Renal pelvis (tissue), 4 donors: Measurements from ENCODE around the gene CRYBB2. TPM values are rescaled to one million over a fixed set of nuclear protein-coding genes. Genes with fewer than 3 reads are reported as not detected.
"Not testable (repeated sequence)": the region's sequence is repeated elsewhere in the genome, so short reads cannot be mapped to it uniquely, and the experiment has no call there.

Experiments
- DNase-seq: peaks from one replicate; pipeline ENCODE4 v3.0.0-alpha.2; 2013
- polyA plus RNA-seq, 3 donors: library from polyadenylated mRNA; unstranded; fragments of 120-200 nt; gene quantifications; one replicate each; pipeline ENCODE4 v1.2.1, GENCODE V29; 2013; ENCODE audit not compliant: insufficient read length in 3 of 3

Gene CRYBB2
- polyA plus RNA-seq, 3 donors: 0.36 to 0.52 TPM; not detected in 1

GRCh38 chr22:25199731-25200520 lies 19.5 kb upstream of the CRYBB2 start, which contains the start of gene CRYBB3:
Gene CRYBB3 (plus strand): TSS chr22:25199858. CDS start chr22:25201397, 1,539 bp downstream.
- peak; percentile 59 for DNase-seq

- DNase-seq: no peak
Observed at GRCh38 chr22:25200967-25201366, 18.5 kb upstream of the CRYBB2 start.

DNA sequence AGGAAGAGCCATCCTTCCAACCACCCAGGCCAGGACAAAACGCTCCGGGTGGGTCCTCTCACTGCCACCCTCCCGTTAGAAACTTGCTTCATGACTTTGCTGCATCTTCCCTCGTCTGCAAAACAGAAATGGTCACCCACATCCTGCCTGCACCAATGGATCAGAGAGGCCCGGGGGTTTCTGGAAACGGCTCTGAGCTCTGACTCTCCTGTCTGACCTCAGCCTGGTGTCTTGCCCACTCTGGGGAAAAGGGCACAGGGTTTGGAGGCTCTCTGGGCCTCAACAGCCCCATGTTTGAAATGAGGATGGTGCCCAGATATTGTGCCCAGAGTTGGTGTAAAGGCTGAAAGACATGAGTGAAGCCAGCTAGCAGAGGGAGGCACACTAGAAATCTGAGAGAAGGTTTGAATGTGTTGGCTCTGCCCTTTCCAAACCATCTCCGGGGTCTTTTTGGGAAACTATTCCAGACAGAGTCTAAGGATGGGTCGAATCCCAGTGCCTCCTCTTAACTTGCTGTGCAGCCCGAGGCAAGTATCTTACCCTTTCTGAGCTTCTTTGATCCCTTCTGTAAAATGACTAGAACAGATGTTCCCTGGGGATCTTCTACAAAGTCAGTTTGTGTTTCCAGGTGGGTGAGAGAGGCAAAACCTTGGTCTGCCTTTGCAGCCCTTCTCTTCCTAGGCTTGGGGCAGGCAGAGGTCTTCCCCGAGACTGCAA lies 17.7 kb upstream of the CRYBB2 start:
- no peak for DNase-seq

DNA sequence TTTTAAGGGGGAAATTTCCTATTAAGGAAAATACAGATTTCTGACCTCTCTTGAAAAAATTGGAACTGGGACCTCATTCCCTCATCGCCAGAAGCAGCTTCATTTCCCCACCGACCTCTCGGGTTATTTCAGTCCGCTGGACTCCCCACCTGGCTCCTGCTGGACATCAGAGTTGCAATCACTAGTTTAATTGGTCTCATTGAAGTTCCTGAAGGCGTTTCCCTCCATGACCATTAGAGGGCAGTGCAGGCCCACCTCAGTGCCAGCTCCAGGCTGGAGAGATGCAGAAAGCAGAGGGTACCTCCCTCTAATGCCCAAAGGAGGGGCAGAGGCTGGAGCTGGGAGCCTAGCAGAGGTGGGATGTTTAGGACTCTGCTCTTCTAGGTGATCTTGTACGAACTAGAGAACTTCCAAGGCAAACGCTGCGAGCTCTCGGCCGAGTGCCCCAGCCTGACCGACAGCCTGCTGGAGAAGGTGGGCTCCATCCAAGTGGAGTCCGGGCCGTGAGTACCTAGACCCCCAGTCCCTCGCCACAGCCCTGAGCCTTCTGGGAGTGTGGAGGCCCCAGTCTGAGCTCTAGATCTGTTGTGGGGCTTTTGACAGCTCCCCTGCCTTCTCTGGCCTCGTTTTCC lies 17.0 kb upstream of the CRYBB2 start:
- DNase-seq: peak; percentile 52

- no peak for DNase-seq
Observed at GRCh38 chr22:25203082-25203481, 16.4 kb upstream of the CRYBB2 start.

- not testable (repeated sequence) for DNase-seq
Observed at GRCh38 chr22:25204547-25204946, 14.9 kb upstream of the CRYBB2 start.

DNA sequence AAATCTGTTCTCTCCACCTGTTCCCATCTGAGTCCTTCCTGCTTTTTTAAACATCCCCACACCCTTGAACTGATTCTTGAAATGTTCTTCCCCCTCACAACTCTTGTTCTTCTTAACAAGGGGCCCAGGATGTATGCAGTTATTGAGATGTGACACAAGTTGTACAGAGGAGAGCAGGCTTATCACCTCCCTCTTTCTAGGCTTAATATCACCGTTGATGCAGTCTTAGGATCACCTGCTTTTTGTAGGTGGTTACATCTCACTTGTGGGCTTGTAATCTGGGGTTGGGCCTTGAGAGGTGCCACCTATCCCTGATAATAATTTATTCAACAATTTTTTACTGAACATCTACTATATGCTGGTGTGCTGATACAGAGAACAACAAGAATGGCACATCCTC lies 13.6 kb upstream of the CRYBB2 start:
- no peak for DNase-seq

DNA sequence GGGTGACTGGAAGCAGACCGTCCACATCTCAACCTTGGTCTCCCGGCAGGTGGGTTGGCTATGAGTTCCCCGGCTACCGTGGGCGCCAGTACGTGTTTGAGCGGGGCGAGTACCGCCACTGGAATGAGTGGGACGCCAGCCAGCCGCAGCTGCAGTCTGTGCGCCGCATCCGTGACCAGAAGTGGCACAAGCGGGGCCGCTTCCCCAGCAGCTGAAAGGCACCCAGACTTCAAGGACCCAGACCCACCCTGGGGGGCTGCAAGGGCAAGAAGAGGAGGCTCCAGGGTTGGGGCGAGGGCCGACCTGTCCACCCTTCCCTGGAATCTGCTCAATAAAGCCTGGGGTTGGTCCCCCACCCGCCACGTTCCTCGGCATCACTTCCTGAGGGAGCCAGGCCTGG lies 12.4 kb upstream of the CRYBB2 start:
- no peak for DNase-seq

DNA sequence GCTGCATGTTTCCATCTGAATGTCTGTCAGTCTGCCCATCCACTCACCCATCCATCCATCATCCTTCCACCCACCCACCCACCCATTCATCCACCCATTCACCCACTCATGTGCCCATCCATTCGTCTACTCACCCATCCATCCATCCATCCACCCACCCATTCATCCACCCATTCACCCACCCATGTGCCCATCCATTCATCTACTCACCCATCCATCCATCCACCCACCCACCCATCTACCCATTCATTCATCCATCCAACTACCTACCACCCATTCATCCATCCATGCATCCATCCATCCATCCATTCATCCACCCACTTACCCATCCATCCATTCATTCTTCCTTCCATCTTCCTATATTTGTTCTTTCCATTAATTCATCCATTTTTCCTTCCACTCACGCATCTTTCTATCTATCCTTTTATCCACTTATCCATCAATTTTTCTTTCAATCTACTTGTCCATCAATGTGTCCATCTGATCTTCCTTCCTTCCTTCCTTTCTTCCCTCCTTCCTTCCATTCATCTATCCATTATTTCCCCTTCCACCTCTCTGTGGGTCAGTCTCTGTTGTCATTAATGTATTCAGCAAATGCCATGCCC lies 11.8 kb upstream of the CRYBB2 start:
- no peak for DNase-seq

- no peak for DNase-seq
Observed at GRCh38 chr22:25208328-25208727, 11.1 kb upstream of the CRYBB2 start.

DNA sequence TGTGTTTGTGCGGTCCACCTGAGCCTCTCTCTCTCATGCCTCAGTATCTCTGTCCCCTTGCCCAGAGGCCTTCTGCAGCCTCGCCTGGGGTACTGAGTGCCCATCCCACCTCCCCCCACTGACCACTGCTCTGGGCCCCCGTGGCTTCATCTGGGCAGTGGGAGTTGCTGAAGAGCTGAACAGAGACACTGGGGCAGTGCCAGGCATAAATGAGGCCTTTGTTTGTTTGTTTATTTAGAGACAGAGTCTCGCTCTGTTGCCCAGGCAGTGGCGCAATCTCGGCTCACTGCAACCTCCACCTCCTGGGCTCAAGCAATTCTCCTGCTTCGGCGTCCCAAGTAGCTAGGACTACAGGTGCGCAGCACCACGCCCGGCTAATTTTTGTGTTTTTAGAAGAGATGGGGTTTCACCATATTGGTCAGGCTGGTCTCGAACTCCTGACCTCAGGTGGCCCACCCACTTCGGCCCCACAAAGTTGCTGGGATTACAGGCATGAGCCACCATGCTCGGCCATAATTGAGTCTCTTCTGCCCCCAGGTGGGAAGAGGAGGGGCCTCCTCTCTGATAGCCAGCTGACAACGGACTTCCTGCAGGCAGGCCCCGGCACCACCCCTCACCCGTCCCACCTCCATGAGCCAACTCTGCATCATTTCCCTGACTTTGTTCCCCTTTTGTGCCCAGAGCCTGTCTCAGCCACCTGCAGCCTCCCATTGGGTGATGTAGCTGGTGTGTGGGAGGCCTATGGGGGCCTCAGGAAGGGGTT lies 10.5 kb upstream of the CRYBB2 start:
- DNase-seq: no peak

DNA sequence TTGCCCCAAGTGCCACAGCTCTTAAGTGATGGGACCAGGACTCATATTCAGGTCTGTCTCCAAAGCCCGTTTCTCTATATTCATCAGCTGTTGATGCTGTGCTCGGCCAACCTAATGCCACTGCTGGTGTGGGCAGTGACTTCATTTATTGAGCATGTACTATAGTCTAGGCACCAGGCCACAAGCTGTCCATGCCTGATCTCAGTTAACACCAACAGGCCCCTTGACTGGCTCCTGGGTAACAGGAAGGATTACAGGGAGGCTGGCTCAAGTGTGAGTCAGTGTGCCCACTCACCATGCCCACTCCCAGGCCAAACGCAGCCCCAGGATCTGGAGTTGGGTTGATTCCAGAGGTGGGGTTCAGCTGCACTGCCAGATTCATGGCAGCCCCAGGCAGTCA lies 8.6 kb upstream of the CRYBB2 start:
- no peak for DNase-seq

- DNase-seq: no peak
Observed at GRCh38 chr22:25212337-25212736, 7.1 kb upstream of the CRYBB2 start.

DNA sequence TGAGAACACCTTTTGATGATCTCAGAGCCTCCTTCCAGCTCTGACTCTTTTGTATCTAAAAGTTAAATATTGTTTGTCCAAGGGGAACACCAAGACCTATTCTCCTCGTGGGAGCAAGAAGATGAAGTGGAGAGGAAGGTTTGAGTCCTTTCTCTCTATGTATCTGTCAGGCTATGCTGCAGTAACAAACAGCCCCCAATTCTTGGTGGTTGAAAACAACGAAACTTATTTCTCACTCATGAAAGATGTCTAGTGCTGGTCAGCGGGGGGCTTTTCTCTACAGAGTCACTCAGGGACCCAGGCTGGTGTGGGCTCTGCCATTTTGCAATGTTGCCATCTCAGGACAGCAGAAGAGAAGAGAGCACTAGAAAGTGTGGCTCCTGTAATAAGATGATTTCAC lies 6.2 kb upstream of the CRYBB2 start:
- DNase-seq: no peak

DNA sequence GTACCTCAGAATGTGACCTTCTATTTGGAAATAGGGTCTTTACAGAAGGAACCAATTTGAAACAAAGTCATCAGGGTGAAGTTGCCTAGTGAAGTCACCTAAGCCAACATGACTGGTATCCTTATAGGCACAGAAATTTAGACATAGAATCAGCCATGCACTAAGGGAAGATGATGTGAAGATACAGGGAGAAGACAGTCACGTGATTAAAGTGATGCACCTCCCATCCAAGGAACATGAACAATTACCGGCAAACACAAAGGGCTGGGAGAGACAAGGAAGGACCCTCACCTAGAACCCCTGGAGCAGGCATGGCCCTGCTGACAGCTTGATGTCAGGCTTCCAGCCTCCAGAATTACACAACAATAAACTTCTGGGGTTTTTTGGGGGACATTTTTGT lies 3.2 kb upstream of the CRYBB2 start:
- no peak for DNase-seq

- no peak for DNase-seq
Observed at GRCh38 chr22:25219948-25220442, 556 bp downstream of the CRYBB2 start.

- no peak for DNase-seq
Observed at GRCh38 chr22:25221790-25222189, 2.4 kb downstream of the CRYBB2 start.

- no peak for DNase-seq
Observed at GRCh38 chr22:25223269-25223850, 3.9 kb downstream of the CRYBB2 start.

DNA sequence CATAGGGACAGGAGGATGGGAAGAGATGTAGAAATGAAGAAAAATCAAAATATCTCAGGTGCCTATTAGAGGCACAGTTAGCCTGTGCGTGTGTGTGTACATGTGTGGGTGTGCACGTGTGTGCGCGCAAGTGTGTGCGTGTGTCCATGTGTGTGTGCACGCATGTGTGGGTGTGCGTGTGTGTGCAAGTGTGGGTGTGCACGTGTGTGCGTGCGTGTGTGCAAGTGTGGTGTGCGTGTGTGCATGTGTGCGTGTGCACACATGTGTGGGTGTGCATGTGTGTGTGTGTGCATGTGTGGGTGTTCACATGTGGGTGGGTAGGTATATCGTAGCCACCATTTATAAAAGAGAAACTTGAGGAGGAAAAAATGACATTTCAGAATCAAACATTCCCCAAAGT lies 9.4 kb downstream of the CRYBB2 start:
- no peak for DNase-seq

GRCh38 chr22:25230760-25231159 lies 11.3 kb downstream of the CRYBB2 start:
- DNase-seq: not testable (repeated sequence)

- no peak for DNase-seq
Observed at GRCh38 chr22:25232301-25232700, 12.9 kb downstream of the CRYBB2 start.
